GM23338 (cell line): ENCODE data around the gene IDI2. TPM values are rescaled to one million over a fixed set of nuclear protein-coding genes. Genes with fewer than 3 reads are reported as not detected.

ENCODE experiments used
- ATAC-seq: fragments of 200-7000 bp; cut with Tn5 transposase; 3 replicates; pipeline ENCODE4 v1.9.1; 2020
- DNase-seq: peaks from one replicate; pipeline ENCODE4 v3.0.0-alpha.2; 2015; ENCODE audit warnings: low spot score
- H2AFZ ChIP-seq: fragments of 200-600 bp; sonication (generic); 2 replicates; pipeline ENCODE4 v1.8.0; 2016; ENCODE audit warnings: antibody characterized with exemption, mild to moderate bottlenecking, moderate library complexity
- H3F3A ChIP-seq: fragments of 200-600 bp; sonication (generic); replicated peaks from 2 replicates; pipeline ENCODE4 v1.8.0; 2017; ENCODE audit warnings: antibody characterized with exemption, mixed run types, low read depth
- H3K27ac ChIP-seq: fragments of 200-600 bp; sonication (generic); 2 replicates; pipeline ENCODE4 v1.6.1; 2016; ENCODE audit warnings: low read depth
- H3K27me3 ChIP-seq: fragments of 200-600 bp; sonication (generic); 2 replicates; pipeline ENCODE4 v1.8.0; 2016; ENCODE audit warnings: mild to moderate bottlenecking, mixed run types, moderate library complexity; ENCODE audit not compliant: insufficient read depth
- H3K36me3 ChIP-seq: fragments of 200-600 bp; sonication (generic); 2 replicates; pipeline ENCODE4 v1.8.0; 2016; ENCODE audit warnings: mild to moderate bottlenecking; ENCODE audit not compliant: insufficient read depth
- H3K4me1 ChIP-seq: fragments of 200-600 bp; sonication (generic); 2 replicates; pipeline ENCODE4 v1.8.0; 2016; ENCODE audit warnings: mild to moderate bottlenecking, moderate library complexity; ENCODE audit not compliant: insufficient read depth
- H3K4me2 ChIP-seq: fragments of 200-600 bp; sonication (generic); 2 replicates; pipeline ENCODE4 v1.7.1; 2017; ENCODE audit warnings: mixed run types
- H3K4me3 ChIP-seq: fragments of 200-600 bp; sonication (generic); 2 replicates; pipeline ENCODE4 v1.6.1; 2016; ENCODE audit warnings: mixed run types
- H3K79me2 ChIP-seq: fragments of 200-600 bp; sonication (generic); replicated peaks from 2 replicates; pipeline ENCODE4 v1.8.0; 2017; ENCODE audit warnings: mild to moderate bottlenecking; ENCODE audit not compliant: insufficient read depth
- H3K9me2 ChIP-seq: fragments of 200-600 bp; sonication (generic); 2 replicates; pipeline ENCODE4 v1.8.0; 2017; ENCODE audit not compliant: insufficient read depth
- H4K20me1 ChIP-seq: fragments of 200-600 bp; sonication (generic); replicated peaks from 2 replicates; pipeline ENCODE4 v1.8.0; 2017; ENCODE audit warnings: mild to moderate bottlenecking; ENCODE audit not compliant: insufficient read depth
- H3K27ac Mint-ChIP-seq: 2 replicates; pipeline ENCODE4 v1.8.0; 2020; ENCODE audit warnings: inconsistent platforms, mild to moderate bottlenecking, moderate library complexity, mixed read lengths
- H3K27me3 Mint-ChIP-seq: 3 replicates; pipeline ENCODE4 v1.8.0; 2022; ENCODE audit warnings: low read depth, mild to moderate bottlenecking, moderate library complexity, mixed read lengths, inconsistent platforms; ENCODE audit not compliant: insufficient read depth, poor library complexity
- H3K36me3 Mint-ChIP-seq: 3 replicates; pipeline ENCODE4 v1.8.0; 2021; ENCODE audit warnings: low read depth, mild to moderate bottlenecking, inconsistent platforms, moderate library complexity, mixed read lengths
- H3K4me1 Mint-ChIP-seq: 3 replicates; pipeline ENCODE4 v1.8.0; 2020; ENCODE audit warnings: mild to moderate bottlenecking, inconsistent platforms, mixed read lengths
- H3K4me3 Mint-ChIP-seq: 3 replicates; pipeline ENCODE4 v1.8.0; 2021; ENCODE audit warnings: moderate library complexity, mild to moderate bottlenecking, inconsistent platforms, mixed read lengths
- H3K9me3 Mint-ChIP-seq: 3 replicates; pipeline ENCODE4 v1.8.0; 2020; ENCODE audit warnings: moderate library complexity, mild to moderate bottlenecking, inconsistent platforms, mixed read lengths
- CREB1 ChIP-seq: fragments of 250-450 bp; sonication (Bioruptor Pico); IDR thresholded peaks from 2 replicates; pipeline ENCODE4 v1.5.0; 2020; ENCODE audit warnings: low read depth, mild to moderate bottlenecking, moderate library complexity
- EZH2 ChIP-seq: fragments of 200-600 bp; sonication (generic); IDR thresholded peaks from one replicate; pipeline ENCODE4 v1.8.0; 2017; ENCODE audit warnings: antibody characterized with exemption, mild to moderate bottlenecking, low read depth; ENCODE audit not compliant: unreplicated experiment
- EZH2phosphoT487 ChIP-seq: fragments of 200-600 bp; sonication (generic); IDR thresholded peaks from one replicate; pipeline ENCODE4 v1.8.1; 2018; ENCODE audit warnings: antibody characterized with exemption; ENCODE audit not compliant: unreplicated experiment
- NANOG ChIP-seq: IDR thresholded peaks from 2 replicates; pipeline ENCODE4 v1.6.1; 2016; ENCODE audit warnings: antibody characterized with exemption, borderline replicate concordance
- POLR2AphosphoS5 ChIP-seq: IDR thresholded peaks from 2 replicates; pipeline ENCODE4 v1.6.1; 2016; ENCODE audit warnings: antibody characterized with exemption, low read depth
- ZNF331 ChIP-seq: fragments of 250-450 bp; sonication (Bioruptor Pico); IDR thresholded peaks from 2 replicates; pipeline ENCODE4 v1.5.0; 2020; ENCODE audit warnings: low read depth, mild to moderate bottlenecking, moderate library complexity
- polyA plus RNA-seq: library from polyadenylated mRNA; unstranded; fragments of >200 nt; fragmentation: Nextera tagmentation; extraction: Ambion mirVana; gene quantifications from 2 replicates; pipeline ENCODE4 v1.2.1, GENCODE V29; 2016
- total RNA-seq: library from RNA; depleted of rRNA; stranded (reverse); fragments of >200 nt; shearing (Covaris generic); gene quantifications from 2 replicates; pipeline ENCODE4 v1.2.3, GENCODE V29; 2014
- TF ChIP-seq, protein P1 (sequence below), 2 experiments: fragments of 200-600 bp in 1 of 2; sonication (generic) in 1 of 2; conservative IDR thresholded peaks; 2 replicates each; pipeline versions ENCODE4 v1.5.1 to v1.6.1; 2016 to 2017; ENCODE audit warnings: antibody characterized with exemption in 2 of 2, low read depth in 2 of 2, mild to moderate bottlenecking in 2 of 2, moderate library complexity in 1 of 2
- TF ChIP-seq, protein P2 (sequence below): fragments of 250-450 bp; sonication (Bioruptor Pico); IDR thresholded peaks from 2 replicates; pipeline ENCODE4 v1.5.0; 2020; ENCODE audit warnings: mild to moderate bottlenecking, moderate library complexity

The IDI2 gene
- total and polyA plus RNA-seq, 2 experiments from 2014 or later, result not detected

DNA sequence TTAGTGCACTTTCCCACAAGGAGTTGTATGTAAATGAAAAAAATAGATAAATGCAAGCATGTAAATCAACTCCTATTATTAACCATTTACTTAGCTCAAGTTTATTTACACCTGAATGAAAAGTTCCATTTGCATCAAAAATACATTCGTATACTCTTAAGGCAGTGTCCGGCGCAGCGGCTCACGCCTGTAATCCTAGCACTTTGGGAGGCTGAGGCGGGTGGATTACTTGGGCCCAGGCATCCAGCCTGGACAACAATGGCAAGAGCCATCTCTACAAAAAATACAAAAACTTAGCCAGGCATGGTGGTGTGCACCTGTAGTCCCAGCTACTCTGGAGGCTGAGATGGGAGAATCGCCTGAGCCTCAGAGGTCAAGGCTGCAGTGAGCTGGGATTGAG is 4.2 kb upstream of the IDI2 start:
- Mint-ChIP-seq H3K27ac (no peak overlapping the region), H3K36me3 (no peaks in the 10 kb centered on the region), H3K27me3 (no peaks in the 10 kb centered on the region), H3K9me3 (no peaks in the 10 kb centered on the region), H3K4me3 (no peak overlapping the region), H3K4me1 (peaks cover 5% of the 10 kb centered on the region; the same call in 2 of the 3 replicates)
- no peak overlapping the region for H3K27ac ChIP-seq
- H3F3A ChIP-seq, result no peaks in the 10 kb centered on the region
- H3K4me2 ChIP-seq, result no peak overlapping the region
- DNase-seq (no peak), ATAC-seq (peak; percentile 51)
- H3K79me2 ChIP-seq, result no peaks in the 10 kb centered on the region
- H2AFZ ChIP-seq, result no peak overlapping the region
- H3K9me2 ChIP-seq, result no peaks in the 10 kb centered on the region
- no peaks in the 10 kb centered on the region for H3K27me3 ChIP-seq
- no peaks in the 10 kb centered on the region for H3K36me3 ChIP-seq
- no peaks in the 10 kb centered on the region for H4K20me1 ChIP-seq
- TF ChIP-seq, protein P1, sequence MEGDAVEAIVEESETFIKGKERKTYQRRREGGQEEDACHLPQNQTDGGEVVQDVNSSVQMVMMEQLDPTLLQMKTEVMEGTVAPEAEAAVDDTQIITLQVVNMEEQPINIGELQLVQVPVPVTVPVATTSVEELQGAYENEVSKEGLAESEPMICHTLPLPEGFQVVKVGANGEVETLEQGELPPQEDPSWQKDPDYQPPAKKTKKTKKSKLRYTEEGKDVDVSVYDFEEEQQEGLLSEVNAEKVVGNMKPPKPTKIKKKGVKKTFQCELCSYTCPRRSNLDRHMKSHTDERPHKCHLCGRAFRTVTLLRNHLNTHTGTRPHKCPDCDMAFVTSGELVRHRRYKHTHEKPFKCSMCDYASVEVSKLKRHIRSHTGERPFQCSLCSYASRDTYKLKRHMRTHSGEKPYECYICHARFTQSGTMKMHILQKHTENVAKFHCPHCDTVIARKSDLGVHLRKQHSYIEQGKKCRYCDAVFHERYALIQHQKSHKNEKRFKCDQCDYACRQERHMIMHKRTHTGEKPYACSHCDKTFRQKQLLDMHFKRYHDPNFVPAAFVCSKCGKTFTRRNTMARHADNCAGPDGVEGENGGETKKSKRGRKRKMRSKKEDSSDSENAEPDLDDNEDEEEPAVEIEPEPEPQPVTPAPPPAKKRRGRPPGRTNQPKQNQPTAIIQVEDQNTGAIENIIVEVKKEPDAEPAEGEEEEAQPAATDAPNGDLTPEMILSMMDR (conservative IDR thresholded peaks at IDR 0.05; ENCODE audit: low read depth in 2 of 2), result no peak
- TF ChIP-seq NANOG (no peak), EZH2phosphoT487 (no peak), ZNF331 (no peak), CREB1 (CRISPR knock-in tag) (no peak), EZH2 (no peak), POLR2AphosphoS5 (no peak)
- TF ChIP-seq, protein P2, sequence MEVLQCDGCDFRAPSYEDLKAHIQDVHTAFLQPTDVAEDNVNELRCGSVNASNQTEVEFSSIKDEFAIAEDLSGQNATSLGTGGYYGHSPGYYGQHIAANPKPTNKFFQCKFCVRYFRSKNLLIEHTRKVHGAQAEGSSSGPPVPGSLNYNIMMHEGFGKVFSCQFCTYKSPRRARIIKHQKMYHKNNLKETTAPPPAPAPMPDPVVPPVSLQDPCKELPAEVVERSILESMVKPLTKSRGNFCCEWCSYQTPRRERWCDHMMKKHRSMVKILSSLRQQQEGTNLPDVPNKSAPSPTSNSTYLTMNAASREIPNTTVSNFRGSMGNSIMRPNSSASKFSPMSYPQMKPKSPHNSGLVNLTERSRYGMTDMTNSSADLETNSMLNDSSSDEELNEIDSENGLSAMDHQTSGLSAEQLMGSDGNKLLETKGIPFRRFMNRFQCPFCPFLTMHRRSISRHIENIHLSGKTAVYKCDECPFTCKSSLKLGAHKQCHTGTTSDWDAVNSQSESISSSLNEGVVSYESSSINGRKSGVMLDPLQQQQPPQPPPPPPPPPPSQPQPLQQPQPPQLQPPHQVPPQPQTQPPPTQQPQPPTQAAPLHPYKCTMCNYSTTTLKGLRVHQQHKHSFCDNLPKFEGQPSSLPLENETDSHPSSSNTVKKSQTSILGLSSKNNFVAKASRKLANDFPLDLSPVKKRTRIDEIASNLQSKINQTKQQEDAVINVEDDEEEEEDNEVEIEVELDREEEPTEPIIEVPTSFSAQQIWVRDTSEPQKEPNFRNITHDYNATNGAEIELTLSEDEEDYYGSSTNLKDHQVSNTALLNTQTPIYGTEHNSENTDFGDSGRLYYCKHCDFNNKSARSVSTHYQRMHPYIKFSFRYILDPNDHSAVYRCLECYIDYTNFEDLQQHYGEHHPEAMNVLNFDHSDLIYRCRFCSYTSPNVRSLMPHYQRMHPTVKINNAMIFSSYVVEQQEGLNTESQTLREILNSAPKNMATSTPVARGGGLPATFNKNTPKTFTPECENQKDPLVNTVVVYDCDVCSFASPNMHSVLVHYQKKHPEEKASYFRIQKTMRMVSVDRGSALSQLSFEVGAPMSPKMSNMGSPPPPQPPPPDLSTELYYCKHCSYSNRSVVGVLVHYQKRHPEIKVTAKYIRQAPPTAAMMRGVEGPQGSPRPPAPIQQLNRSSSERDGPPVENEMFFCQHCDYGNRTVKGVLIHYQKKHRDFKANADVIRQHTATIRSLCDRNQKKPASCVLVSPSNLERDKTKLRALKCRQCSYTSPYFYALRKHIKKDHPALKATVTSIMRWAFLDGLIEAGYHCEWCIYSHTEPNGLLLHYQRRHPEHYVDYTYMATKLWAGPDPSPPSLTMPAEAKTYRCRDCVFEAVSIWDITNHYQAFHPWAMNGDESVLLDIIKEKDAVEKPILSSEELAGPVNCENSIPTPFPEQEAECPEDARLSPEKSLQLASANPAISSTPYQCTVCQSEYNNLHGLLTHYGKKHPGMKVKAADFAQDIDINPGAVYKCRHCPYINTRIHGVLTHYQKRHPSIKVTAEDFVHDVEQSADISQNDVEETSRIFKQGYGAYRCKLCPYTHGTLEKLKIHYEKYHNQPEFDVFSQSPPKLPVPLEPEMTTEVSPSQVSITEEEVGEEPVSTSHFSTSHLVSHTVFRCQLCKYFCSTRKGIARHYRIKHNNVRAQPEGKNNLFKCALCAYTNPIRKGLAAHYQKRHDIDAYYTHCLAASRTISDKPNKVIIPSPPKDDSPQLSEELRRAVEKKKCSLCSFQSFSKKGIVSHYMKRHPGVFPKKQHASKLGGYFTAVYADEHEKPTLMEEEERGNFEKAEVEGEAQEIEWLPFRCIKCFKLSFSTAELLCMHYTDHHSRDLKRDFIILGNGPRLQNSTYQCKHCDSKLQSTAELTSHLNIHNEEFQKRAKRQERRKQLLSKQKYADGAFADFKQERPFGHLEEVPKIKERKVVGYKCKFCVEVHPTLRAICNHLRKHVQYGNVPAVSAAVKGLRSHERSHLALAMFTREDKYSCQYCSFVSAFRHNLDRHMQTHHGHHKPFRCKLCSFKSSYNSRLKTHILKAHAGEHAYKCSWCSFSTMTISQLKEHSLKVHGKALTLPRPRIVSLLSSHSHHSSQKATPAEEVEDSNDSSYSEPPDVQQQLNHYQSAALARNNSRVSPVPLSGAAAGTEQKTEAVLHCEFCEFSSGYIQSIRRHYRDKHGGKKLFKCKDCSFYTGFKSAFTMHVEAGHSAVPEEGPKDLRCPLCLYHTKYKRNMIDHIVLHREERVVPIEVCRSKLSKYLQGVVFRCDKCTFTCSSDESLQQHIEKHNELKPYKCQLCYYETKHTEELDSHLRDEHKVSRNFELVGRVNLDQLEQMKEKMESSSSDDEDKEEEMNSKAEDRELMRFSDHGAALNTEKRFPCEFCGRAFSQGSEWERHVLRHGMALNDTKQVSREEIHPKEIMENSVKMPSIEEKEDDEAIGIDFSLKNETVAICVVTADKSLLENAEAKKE (CRISPR knock-in tag), result no peak
- peaks cover 11% of the 10 kb centered on the region; the same call in 1 of the 2 replicates for H3K4me1 ChIP-seq
- H3K4me3 ChIP-seq, result no peak overlapping the region
